ENCODE results near the gene DGKG.

DNA sequence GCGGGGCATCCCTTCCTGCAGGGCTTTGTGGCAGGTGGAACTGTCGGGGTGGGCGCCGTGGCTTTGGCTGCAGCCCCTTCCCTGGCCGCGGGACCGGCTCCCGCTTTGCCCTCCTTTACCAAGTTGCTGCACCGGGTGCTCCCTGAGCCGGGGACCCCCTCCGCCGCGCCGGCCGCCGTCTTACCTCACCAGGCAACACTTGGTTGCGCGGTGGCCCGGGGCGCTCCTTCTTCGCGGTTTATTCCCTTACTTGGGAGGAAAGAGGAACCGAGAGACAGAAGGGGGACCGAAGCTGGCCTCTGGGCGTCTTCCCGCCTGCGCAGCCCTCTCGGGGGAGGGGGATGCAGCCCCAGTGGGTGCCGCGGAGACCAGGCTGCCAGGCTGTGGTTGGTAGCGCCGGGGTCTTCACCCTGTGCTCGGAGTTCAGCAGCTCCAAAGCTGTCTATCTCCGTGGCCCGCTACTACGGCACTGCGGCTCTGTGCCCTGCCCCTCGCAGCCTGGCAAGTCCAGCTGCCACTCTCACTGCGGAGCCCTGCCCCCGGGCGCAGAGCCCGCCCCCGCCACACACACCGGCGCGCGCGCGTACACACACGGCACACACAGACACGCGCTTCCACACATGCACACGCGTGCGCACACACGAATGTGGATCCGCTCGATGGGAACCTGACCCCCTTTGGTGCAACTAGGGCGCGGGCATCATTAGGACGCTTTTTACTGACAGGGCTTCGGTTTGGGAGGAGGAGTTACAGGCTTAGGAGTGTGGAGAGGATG, at the start of gene DGKG:
- TF ChIP-seq, protein P1, sequence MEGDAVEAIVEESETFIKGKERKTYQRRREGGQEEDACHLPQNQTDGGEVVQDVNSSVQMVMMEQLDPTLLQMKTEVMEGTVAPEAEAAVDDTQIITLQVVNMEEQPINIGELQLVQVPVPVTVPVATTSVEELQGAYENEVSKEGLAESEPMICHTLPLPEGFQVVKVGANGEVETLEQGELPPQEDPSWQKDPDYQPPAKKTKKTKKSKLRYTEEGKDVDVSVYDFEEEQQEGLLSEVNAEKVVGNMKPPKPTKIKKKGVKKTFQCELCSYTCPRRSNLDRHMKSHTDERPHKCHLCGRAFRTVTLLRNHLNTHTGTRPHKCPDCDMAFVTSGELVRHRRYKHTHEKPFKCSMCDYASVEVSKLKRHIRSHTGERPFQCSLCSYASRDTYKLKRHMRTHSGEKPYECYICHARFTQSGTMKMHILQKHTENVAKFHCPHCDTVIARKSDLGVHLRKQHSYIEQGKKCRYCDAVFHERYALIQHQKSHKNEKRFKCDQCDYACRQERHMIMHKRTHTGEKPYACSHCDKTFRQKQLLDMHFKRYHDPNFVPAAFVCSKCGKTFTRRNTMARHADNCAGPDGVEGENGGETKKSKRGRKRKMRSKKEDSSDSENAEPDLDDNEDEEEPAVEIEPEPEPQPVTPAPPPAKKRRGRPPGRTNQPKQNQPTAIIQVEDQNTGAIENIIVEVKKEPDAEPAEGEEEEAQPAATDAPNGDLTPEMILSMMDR (IDR thresholded peaks at IDR 0.05) = no peak
- TF ChIP-seq POLR2AphosphoS5 (IDR thresholded peaks at IDR 0.05) = no peak
- TF ChIP-seq POLR2A (IDR thresholded peaks at IDR 0.05) = no peak

Data from breast epithelium (tissue), 3 donors.